Measurements from ENCODE around the gene RGPD3.
"Not testable (repeated sequence)": the region's sequence is repeated elsewhere in the genome, so short reads cannot be mapped to it uniquely, and the experiment has no call there.

Gene RGPD3

GRCh38 chr2:106468107-106468506 is at the start of gene RGPD3:
Gene RGPD3 (minus strand): TSS chr2:106468413. CDS start chr2:106468288, 125 bp downstream.
- H3K36me3 Mint-ChIP-seq, DNase-seq, CTCF ChIA-PET, H3K27ac Mint-ChIP-seq, H3K4me3 Mint-ChIP-seq, H3K27me3 Mint-ChIP-seq, H3K4me1 Mint-ChIP-seq, H3K9me3 Mint-ChIP-seq: not testable (repeated sequence)

- CTCF ChIA-PET, result no interaction called here
- H3K4me3 Mint-ChIP-seq, result no peak overlapping the region
- H3K27me3 Mint-ChIP-seq, result peaks cover 6% of the 10 kb centered on the region
- no peaks in the 10 kb centered on the region for H3K9me3 Mint-ChIP-seq
- no peak overlapping the region for H3K27ac Mint-ChIP-seq
- no peaks in the 10 kb centered on the region for H3K36me3 Mint-ChIP-seq
- no peak for DNase-seq
- H3K4me1 Mint-ChIP-seq, result peaks cover under 1% of the 10 kb centered on the region
These were observed 49.1 kb upstream of the RGPD3 start for GRCh38 chr2:106517329-106517728.

DNA sequence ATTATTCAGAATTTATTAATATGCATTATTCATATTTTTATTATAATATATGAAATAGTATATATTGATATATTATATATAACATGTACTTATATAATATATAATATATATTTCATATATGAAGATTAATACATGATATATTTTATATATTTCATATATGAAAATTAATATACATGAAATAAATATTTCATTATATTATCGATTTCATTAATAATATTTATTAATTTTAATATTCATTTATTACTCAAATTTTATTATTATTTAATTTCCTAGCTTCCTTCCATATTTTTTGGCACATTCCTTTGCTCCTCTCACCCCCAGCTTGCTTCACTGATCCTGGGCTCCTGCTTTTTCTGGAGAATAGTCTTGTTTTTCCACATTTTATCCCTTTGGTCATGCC is 48.7 kb upstream of the RGPD3 start:
- no peak for DNase-seq
- H3K27me3 Mint-ChIP-seq, result peaks cover 6% of the 10 kb centered on the region
- H3K4me1 Mint-ChIP-seq, result peaks cover 5% of the 10 kb centered on the region
- no peak overlapping the region for H3K4me3 Mint-ChIP-seq
- no peaks in the 10 kb centered on the region for H3K36me3 Mint-ChIP-seq
- no peaks in the 10 kb centered on the region for H3K9me3 Mint-ChIP-seq
- no peak overlapping the region for H3K27ac Mint-ChIP-seq
- CTCF ChIA-PET, result no interaction called here

GRCh38 chr2:106516436-106516835 is 48.2 kb upstream of the RGPD3 start:
- H3K4me1 Mint-ChIP-seq, result peaks cover 8% of the 10 kb centered on the region
- H3K4me3 Mint-ChIP-seq, result no peak overlapping the region
- CTCF ChIA-PET, result no interaction called here
- no peaks in the 10 kb centered on the region for H3K9me3 Mint-ChIP-seq
- no peaks in the 10 kb centered on the region for H3K36me3 Mint-ChIP-seq
- H3K27me3 Mint-ChIP-seq, result peaks cover 1% of the 10 kb centered on the region
- no peak overlapping the region for H3K27ac Mint-ChIP-seq
- no peak for DNase-seq

DNA sequence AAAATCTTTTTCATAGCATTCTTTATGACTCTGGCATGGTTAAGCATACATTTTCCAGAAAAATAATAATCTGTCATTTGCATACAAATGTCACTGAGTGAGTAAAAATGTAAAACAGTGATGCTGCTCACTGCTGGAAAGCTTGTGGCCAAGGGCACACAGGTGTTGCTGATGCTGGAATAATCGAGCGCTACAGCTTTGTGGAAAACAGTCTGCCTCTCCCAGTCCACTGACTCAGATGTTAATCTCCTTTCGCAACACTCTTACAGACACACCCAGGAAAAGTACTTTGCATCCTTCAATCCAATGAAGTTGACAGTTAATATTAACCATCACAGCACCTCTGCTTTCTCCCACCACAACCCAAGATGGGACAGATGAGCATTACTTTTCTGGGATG is 46.6 kb upstream of the RGPD3 start:
- not testable (repeated sequence) for H3K27ac Mint-ChIP-seq

DNA sequence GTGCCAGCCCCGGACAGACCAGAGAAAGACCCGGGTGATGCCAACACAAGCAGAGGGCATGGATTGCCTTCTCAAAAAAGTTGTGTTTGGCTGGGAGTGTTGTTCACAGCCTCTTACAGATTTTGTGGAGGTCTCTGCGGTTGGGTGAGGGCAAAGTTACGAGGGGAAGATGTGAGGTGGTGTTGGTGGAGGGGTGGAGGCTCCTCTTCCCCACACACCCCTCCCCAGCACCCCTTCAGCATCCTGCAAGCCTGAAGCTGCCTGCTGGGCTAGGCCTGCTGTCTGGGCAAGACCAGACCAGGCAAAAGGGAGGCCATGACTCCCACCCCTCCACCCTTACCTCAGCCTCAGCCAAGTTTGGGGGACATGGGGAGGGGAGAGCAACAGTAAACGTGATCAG is 45.2 kb upstream of the RGPD3 start:
- H3K9me3 Mint-ChIP-seq, DNase-seq, CTCF ChIA-PET, H3K27me3 Mint-ChIP-seq, H3K4me3 Mint-ChIP-seq, H3K27ac Mint-ChIP-seq, H3K36me3 Mint-ChIP-seq: not testable (repeated sequence)
- H3K4me1 Mint-ChIP-seq, result peaks cover 11% of the 10 kb centered on the region

More for the DNA sequence above, 46.6 kb upstream of the RGPD3 start:
- DNase-seq, H3K27me3 Mint-ChIP-seq, CTCF ChIA-PET, H3K36me3 Mint-ChIP-seq, H3K9me3 Mint-ChIP-seq, H3K4me3 Mint-ChIP-seq: not testable (repeated sequence)
- peaks cover 11% of the 10 kb centered on the region for H3K4me1 Mint-ChIP-seq

GRCh38 chr2:106511934-106512333 is 43.7 kb upstream of the RGPD3 start:
- H3K4me1 Mint-ChIP-seq, result peaks cover 11% of the 10 kb centered on the region
- DNase-seq, H3K9me3 Mint-ChIP-seq, CTCF ChIA-PET, H3K36me3 Mint-ChIP-seq, H3K4me3 Mint-ChIP-seq, H3K27ac Mint-ChIP-seq, H3K27me3 Mint-ChIP-seq: not testable (repeated sequence)

DNA sequence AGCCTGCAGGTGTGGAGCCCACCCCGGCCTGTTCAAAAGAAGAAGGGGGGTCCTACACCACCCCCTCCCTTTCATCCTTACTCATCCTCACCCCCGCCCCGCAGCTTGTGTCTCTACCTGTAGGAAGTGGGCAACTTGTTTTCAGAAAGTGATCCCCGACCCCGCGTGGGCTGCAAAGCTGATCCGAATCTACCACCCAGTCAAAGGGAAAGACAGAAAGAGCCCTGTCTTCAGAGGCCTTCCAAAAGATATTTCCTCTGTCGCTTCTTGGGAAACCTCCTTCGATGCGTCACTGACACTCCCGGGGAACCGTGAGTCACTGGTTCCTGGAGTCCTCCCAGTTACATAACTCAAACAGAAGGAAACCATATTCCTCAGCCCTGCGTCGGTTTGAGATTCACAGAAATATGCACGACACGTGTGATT is 43.3 kb upstream of the RGPD3 start:
- H3K27ac Mint-ChIP-seq, CTCF ChIA-PET, DNase-seq, H3K9me3 Mint-ChIP-seq, H3K27me3 Mint-ChIP-seq, H3K4me3 Mint-ChIP-seq, H3K36me3 Mint-ChIP-seq: not testable (repeated sequence)
- peaks cover 11% of the 10 kb centered on the region for H3K4me1 Mint-ChIP-seq

GRCh38 chr2:106510791-106511190 is 42.6 kb upstream of the RGPD3 start:
- H3K27me3 Mint-ChIP-seq, DNase-seq, H3K27ac Mint-ChIP-seq, H3K4me3 Mint-ChIP-seq, CTCF ChIA-PET, H3K36me3 Mint-ChIP-seq, H3K9me3 Mint-ChIP-seq: not testable (repeated sequence)
- peaks cover 11% of the 10 kb centered on the region for H3K4me1 Mint-ChIP-seq

DNA sequence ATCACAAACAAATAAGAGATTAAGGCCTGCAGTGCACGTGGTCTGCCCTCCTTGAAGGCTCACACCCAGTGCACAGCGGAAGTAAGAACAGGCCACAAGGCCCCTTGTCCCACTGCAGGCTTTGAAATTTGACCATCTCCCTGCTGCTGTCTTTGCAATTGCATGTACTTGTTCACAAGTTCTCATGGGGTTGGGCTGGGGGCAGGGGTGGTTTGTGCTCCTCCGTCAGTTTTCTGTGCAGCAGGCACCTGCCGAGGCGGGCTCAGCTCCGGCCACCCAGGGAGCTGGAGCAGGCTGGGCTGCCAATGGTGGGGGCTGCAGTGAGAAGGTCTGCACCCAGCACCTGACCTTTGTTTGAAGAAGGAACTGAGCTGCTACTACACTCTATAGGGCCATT is 41.2 kb upstream of the RGPD3 start:
- H3K27me3 Mint-ChIP-seq, DNase-seq, CTCF ChIA-PET, H3K36me3 Mint-ChIP-seq, H3K4me3 Mint-ChIP-seq, H3K27ac Mint-ChIP-seq, H3K9me3 Mint-ChIP-seq: not testable (repeated sequence)
- peaks cover 11% of the 10 kb centered on the region for H3K4me1 Mint-ChIP-seq

DNA sequence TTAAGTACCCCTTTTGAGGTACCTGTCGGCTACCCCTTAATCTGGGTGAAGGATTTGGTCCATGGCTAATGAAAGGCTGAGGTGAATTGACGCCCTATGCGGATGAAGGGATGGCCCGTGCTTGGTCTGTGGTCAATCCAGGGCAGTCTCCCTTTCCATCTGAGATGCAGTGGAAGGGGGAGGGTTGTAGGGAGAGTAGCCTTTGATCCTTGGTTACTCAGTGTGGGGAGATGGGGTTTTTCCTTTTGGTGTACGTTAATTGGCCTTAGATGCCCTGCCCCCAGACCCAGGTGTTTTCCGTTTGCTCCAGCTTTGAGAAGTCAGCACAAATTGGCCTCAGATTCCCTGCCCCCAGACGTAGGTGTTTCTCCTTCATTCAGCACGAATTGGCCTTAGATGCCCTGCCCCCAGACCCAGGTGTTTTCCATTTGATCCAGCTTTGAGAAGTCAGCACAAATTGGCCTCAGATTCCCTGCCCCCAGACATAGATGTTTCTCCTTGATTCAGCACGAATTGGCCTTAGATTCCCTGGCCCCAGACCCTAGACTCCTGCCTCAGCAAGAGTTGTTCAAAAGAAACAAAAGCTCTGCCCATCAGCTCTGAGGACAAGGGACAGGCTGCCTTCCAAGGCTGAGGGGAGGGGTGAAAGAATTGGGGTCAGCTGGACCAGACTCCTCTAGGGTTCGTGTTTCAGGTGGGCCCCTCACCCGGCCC is 40.6 kb upstream of the RGPD3 start:
- CTCF ChIA-PET, H3K27me3 Mint-ChIP-seq, H3K27ac Mint-ChIP-seq: not testable (repeated sequence)

GRCh38 chr2:106506002-106506687 is 37.9 kb upstream of the RGPD3 start:
- H3K27me3 Mint-ChIP-seq, DNase-seq, H3K27ac Mint-ChIP-seq, H3K4me1 Mint-ChIP-seq, H3K4me3 Mint-ChIP-seq, H3K9me3 Mint-ChIP-seq, H3K36me3 Mint-ChIP-seq, CTCF ChIA-PET: not testable (repeated sequence)

More for the DNA sequence above, 40.6 kb upstream of the RGPD3 start:
- not testable (repeated sequence) for H3K9me3 Mint-ChIP-seq, H3K4me3 Mint-ChIP-seq, DNase-seq, H3K36me3 Mint-ChIP-seq
- peaks cover 11% of the 10 kb centered on the region for H3K4me1 Mint-ChIP-seq

DNA sequence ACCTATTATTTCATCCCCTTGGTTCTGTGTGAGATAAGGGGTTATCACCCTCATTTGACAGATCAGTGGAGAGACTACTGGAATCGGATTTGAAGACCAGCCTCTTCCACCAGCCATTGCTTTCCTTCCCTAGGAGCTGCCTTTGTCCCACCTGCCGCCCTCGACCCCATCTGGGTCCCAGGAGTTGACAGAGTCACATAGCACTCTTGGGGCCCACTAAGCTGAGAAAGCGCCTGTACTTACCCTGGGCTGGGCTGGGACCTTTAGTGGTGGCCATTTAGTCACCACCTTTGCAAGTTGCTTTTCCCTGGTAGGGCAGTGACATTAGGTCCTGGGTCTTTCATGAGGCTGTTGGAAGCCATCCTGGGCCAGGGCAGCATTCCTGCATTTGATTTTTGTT is 36.6 kb upstream of the RGPD3 start:
- H3K27me3 Mint-ChIP-seq, H3K4me3 Mint-ChIP-seq, H3K4me1 Mint-ChIP-seq, H3K9me3 Mint-ChIP-seq, DNase-seq, CTCF ChIA-PET, H3K27ac Mint-ChIP-seq, H3K36me3 Mint-ChIP-seq: not testable (repeated sequence)

DNA sequence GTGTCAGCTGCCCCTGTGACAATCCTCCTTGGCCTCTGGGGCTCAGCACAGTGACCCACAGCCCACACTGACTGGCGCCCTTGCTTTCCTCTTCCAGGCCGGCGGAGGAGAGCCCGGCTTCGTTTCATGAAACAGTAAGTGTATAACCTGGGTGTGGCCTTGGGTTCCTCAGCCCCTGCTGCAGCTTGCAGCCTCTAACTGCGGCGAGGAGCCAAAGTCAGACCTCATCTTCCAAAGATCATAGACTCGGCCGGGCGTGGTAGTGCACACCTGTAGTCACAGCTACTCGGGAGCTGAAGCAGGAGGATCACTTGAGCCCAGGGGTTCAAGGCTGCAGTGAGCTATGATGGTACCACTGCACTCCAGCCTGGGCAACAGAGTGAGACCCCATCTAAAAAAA is 36.0 kb upstream of the RGPD3 start:
- H3K4me1 Mint-ChIP-seq, H3K4me3 Mint-ChIP-seq, H3K27me3 Mint-ChIP-seq, H3K27ac Mint-ChIP-seq, H3K9me3 Mint-ChIP-seq, H3K36me3 Mint-ChIP-seq, CTCF ChIA-PET, DNase-seq: not testable (repeated sequence)

- H3K27me3 Mint-ChIP-seq, CTCF ChIA-PET, H3K4me3 Mint-ChIP-seq, H3K4me1 Mint-ChIP-seq, H3K9me3 Mint-ChIP-seq, H3K27ac Mint-ChIP-seq, H3K36me3 Mint-ChIP-seq, DNase-seq: not testable (repeated sequence)
These were observed 34.1 kb upstream of the RGPD3 start for GRCh38 chr2:106502351-106502750.
